Ishikawa (cell line): ENCODE measurements around the gene MACROD2.

Source experiments
- EGR1 ChIP-seq: IDR thresholded peaks from 2 replicates; pipeline ENCODE4 v1.6.1; 2012
- YY1 ChIP-seq: IDR thresholded peaks from 2 replicates; pipeline ENCODE4 v1.6.1; 2012; ENCODE audit warnings: low read depth

DNA sequence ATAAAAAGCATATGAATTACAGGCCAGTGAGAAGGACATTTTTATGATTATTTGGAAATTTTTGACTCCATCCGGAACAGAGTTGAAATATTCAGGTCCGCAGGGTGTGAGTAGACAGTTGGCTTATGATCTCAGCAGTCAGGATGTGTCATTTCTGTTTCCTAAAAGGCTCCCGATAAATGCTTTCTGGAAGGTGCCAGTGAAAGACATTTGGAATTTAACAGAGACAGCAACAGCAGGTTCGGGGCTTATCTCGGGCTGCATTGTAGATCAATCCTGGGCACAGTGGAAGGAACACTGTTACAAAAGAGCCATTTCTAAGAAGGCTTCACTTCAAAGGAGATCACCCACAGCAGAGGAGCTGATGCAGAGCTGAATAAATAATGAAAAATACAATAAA is 1643.5 kb downstream of the MACROD2 start:
- TF ChIP-seq EGR1 (no peak), YY1 (no peak)
